Stimulated activated naive B cell treated with anti-CD40 and anti-IgM and Interleukin-4, amounts not matched to agents 10 μg/mL and 1 μg/mL and 100 μg/mL, for 72 hours (primary cell): ENCODE results near the gene UGT1A8.
A peak's percentile ranks its signal among the peaks of the same experiment; 100 is the strongest.
"Not testable (repeated sequence)": the region's sequence is repeated elsewhere in the genome, so short reads cannot be mapped to it uniquely, and the experiment has no call there.

ENCODE experiments used
- ATAC-seq, 2 donors: fragments of 150-1000 bp; cut with Tn5 transposase; replicated peaks; 2 replicates each; pipeline ENCODE4 v1.10.0; 2021; ENCODE audit warnings: moderate library complexity in 1 of 2
- DNase-seq: peaks from one replicate; pipeline ENCODE4 v3.0.0; 2021
- H3K27ac Mint-ChIP-seq: one replicate; pipeline ENCODE4 v1.8.0; 2022; ENCODE audit warnings: mild to moderate bottlenecking, mixed read lengths
- H3K27me3 Mint-ChIP-seq, 2 donors: one replicate each; pipeline ENCODE4 v1.8.0; 2022; ENCODE audit warnings: mixed read lengths in 2 of 2
- H3K36me3 Mint-ChIP-seq, 2 donors: one replicate each; pipeline ENCODE4 v1.8.0; 2022; ENCODE audit warnings: mixed read lengths in 2 of 2, mild to moderate bottlenecking in 1 of 2
- H3K4me1 Mint-ChIP-seq, 2 donors: one replicate each; pipeline ENCODE4 v1.8.0; 2022; ENCODE audit warnings: mixed read lengths in 2 of 2, mild to moderate bottlenecking in 1 of 2
- H3K4me3 Mint-ChIP-seq, 2 donors: one replicate each; pipeline ENCODE4 v1.8.0; 2022; ENCODE audit warnings: mild to moderate bottlenecking in 2 of 2, mixed read lengths in 2 of 2, moderate library complexity in 1 of 2
- H3K9me3 Mint-ChIP-seq, 2 donors: one replicate each; pipeline ENCODE4 v1.8.0; 2022; ENCODE audit warnings: mixed read lengths in 2 of 2, mild to moderate bottlenecking in 1 of 2

UGT1A8 gene

GRCh38 chr2:233705911-233706506 lies 88.6 kb downstream of the UGT1A8 start:
- peaks cover 14 to 20% of the 10 kb centered on the region in 2 donors for H3K27me3 Mint-ChIP-seq
- no peak for DNase-seq

GRCh38 chr2:233706720-233707119 lies 89.3 kb downstream of the UGT1A8 start:
- no peak for DNase-seq
- no peak overlapping the region for H3K27ac Mint-ChIP-seq
- no peak overlapping the region for H3K4me3 Mint-ChIP-seq
- H3K36me3 Mint-ChIP-seq = peaks cover 0 to 4% of the 10 kb centered on the region in 2 donors
- peaks cover 0 to 4% of the 10 kb centered on the region in 2 donors for H3K9me3 Mint-ChIP-seq
- H3K27me3 Mint-ChIP-seq = peaks cover 21% of the 10 kb centered on the region in 2 donors
- no peak for ATAC-seq
- H3K4me1 Mint-ChIP-seq = peaks cover 7 to 8% of the 10 kb centered on the region in 2 donors

More at GRCh38 chr2:233705911-233706506, 88.6 kb downstream of the UGT1A8 start:
- Mint-ChIP-seq H3K9me3 (peaks cover 0 to 4% of the 10 kb centered on the region in 2 donors), H3K27ac (no peak overlapping the region), H3K4me3 (no peak overlapping the region), H3K4me1 (peaks cover 0 to 1% of the 10 kb centered on the region in 2 donors), H3K36me3 (peaks cover 0 to 4% of the 10 kb centered on the region in 2 donors)
- ATAC-seq = no peak

- H3K27ac Mint-ChIP-seq = no peak overlapping the region
- ATAC-seq (no peak), DNase-seq (no peak)
- peaks cover 0 to 4% of the 10 kb centered on the region in 2 donors for H3K9me3 Mint-ChIP-seq
- H3K4me3 Mint-ChIP-seq = no peak overlapping the region
- peaks cover 0 to 4% of the 10 kb centered on the region in 2 donors for H3K36me3 Mint-ChIP-seq
- peaks cover 20 to 26% of the 10 kb centered on the region in 2 donors for H3K27me3 Mint-ChIP-seq
- peaks cover 7 to 9% of the 10 kb centered on the region in 2 donors for H3K4me1 Mint-ChIP-seq
These were observed 90.7 kb downstream of the UGT1A8 start for GRCh38 chr2:233707940-233708644.

GRCh38 chr2:233708942-233709341 lies 91.5 kb downstream of the UGT1A8 start:
- H3K27me3 Mint-ChIP-seq = peaks cover 20 to 27% of the 10 kb centered on the region in 2 donors
- ATAC-seq (no peak), DNase-seq (no peak)
- no peak overlapping the region for H3K27ac Mint-ChIP-seq
- H3K4me3 Mint-ChIP-seq = no peak overlapping the region
- H3K9me3 Mint-ChIP-seq = peaks cover 0 to 2% of the 10 kb centered on the region in 2 donors
- H3K4me1 Mint-ChIP-seq = peaks cover 7 to 9% of the 10 kb centered on the region in 2 donors
- H3K36me3 Mint-ChIP-seq = peaks cover 0 to 3% of the 10 kb centered on the region in 2 donors

- no peaks in the 10 kb centered on the region for H3K9me3 Mint-ChIP-seq
- no peak overlapping the region for H3K27ac Mint-ChIP-seq
- ATAC-seq (peak; percentile 87 to 90), DNase-seq (peak; percentile 48)
- peaks cover 7 to 9% of the 10 kb centered on the region in 2 donors for H3K4me1 Mint-ChIP-seq
- no peaks in the 10 kb centered on the region for H3K36me3 Mint-ChIP-seq
- H3K4me3 Mint-ChIP-seq = no peak overlapping the region
- H3K27me3 Mint-ChIP-seq = peaks cover 17 to 25% of the 10 kb centered on the region in 2 donors
These were observed 94.0 kb downstream of the UGT1A8 start for GRCh38 chr2:233711312-233712008.

- H3K4me3 Mint-ChIP-seq = no peak within 1 kb of the TSS
- ATAC-seq = no peak
- no peaks in the 10 kb centered on the region for H3K36me3 Mint-ChIP-seq
- H3K27me3 Mint-ChIP-seq = peaks cover 19 to 28% of the 10 kb centered on the region in 2 donors
- no peaks in the 10 kb centered on the region for H3K9me3 Mint-ChIP-seq
- H3K4me1 Mint-ChIP-seq = peaks cover 7 to 9% of the 10 kb centered on the region in 2 donors
- peak within 1 kb of the TSS; percentile 16 for H3K27ac Mint-ChIP-seq
- DNase-seq = no peak
These were observed 95.3 kb downstream of the UGT1A8 start, which contains the start of gene UGT1A5 for GRCh38 chr2:233712611-233713261. Gene UGT1A5, plus strand, starts transcription at chr2:233712907. Its CDS starts 85 bp downstream, at chr2:233712992.

- Mint-ChIP-seq H3K27me3 (peaks cover 18 to 30% of the 10 kb centered on the region in 2 donors), H3K36me3 (no peaks in the 10 kb centered on the region), H3K27ac (no peak overlapping the region), H3K4me1 (peaks cover 7 to 9% of the 10 kb centered on the region in 2 donors), H3K9me3 (no peaks in the 10 kb centered on the region), H3K4me3 (no peak overlapping the region)
- no peak for DNase-seq
- ATAC-seq = no peak
These were observed 95.8 kb downstream of the UGT1A8 start for GRCh38 chr2:233713262-233713615.

- no peak for DNase-seq
- no peak for ATAC-seq
- Mint-ChIP-seq H3K27ac (no peak overlapping the region), H3K36me3 (no peaks in the 10 kb centered on the region), H3K4me3 (no peak overlapping the region), H3K9me3 (no peaks in the 10 kb centered on the region), H3K27me3 (peaks cover 24 to 32% of the 10 kb centered on the region in 2 donors), H3K4me1 (peaks cover 7 to 9% of the 10 kb centered on the region in 2 donors)
These were observed 96.7 kb downstream of the UGT1A8 start for GRCh38 chr2:233714121-233714520.

- H3K27ac Mint-ChIP-seq = no peak within 1 kb of the TSS
- no peaks in the 10 kb centered on the region for H3K4me1 Mint-ChIP-seq
- no peaks in the 10 kb centered on the region for H3K36me3 Mint-ChIP-seq
- H3K9me3 Mint-ChIP-seq = no peaks in the 10 kb centered on the region
- H3K27me3 Mint-ChIP-seq = peaks cover 31 to 36% of the 10 kb centered on the region in 2 donors
- DNase-seq = no peak
- H3K4me3 Mint-ChIP-seq = no peak within 1 kb of the TSS
- ATAC-seq = no peak
These were observed 101.1 kb downstream of the UGT1A8 start, which contains the start of gene UGT1A4 for GRCh38 chr2:233718552-233718951. Gene UGT1A4, plus strand, starts transcription at chr2:233718736. Its CDS starts 85 bp downstream, at chr2:233718821.

- no peak for ATAC-seq
- H3K4me3 Mint-ChIP-seq = no peak within 1 kb of the TSS
- H3K36me3 Mint-ChIP-seq = no peaks in the 10 kb centered on the region
- no peak for DNase-seq
- no peak within 1 kb of the TSS for H3K27ac Mint-ChIP-seq
- no peaks in the 10 kb centered on the region for H3K9me3 Mint-ChIP-seq
- H3K4me1 Mint-ChIP-seq = peaks cover 0 to 5% of the 10 kb centered on the region in 2 donors
- H3K27me3 Mint-ChIP-seq = peaks cover 24 to 39% of the 10 kb centered on the region in 2 donors
These were observed 111.4 kb downstream of the UGT1A8 start, which contains the start of gene UGT1A3 for GRCh38 chr2:233728723-233729301. Gene UGT1A3, plus strand, starts transcription at chr2:233729042. Its CDS starts 85 bp downstream, at chr2:233729127.

- H3K36me3 Mint-ChIP-seq, H3K9me3 Mint-ChIP-seq, H3K27ac Mint-ChIP-seq, H3K4me1 Mint-ChIP-seq, DNase-seq, H3K4me3 Mint-ChIP-seq, ATAC-seq: not testable (repeated sequence)
- peaks cover 46 to 55% of the 10 kb centered on the region in 2 donors for H3K27me3 Mint-ChIP-seq
These were observed 119.6 kb downstream of the UGT1A8 start for GRCh38 chr2:233736868-233737653.

- H3K4me3 Mint-ChIP-seq = no peak overlapping the region
- H3K9me3 Mint-ChIP-seq = peaks cover 0 to 3% of the 10 kb centered on the region in 2 donors
- DNase-seq = no peak
- H3K27me3 Mint-ChIP-seq = peaks cover 42 to 44% of the 10 kb centered on the region in 2 donors
- no peaks in the 10 kb centered on the region for H3K4me1 Mint-ChIP-seq
- no peak overlapping the region for H3K27ac Mint-ChIP-seq
- no peaks in the 10 kb centered on the region for H3K36me3 Mint-ChIP-seq
- no peak for ATAC-seq
These were observed 123.4 kb downstream of the UGT1A8 start for GRCh38 chr2:233740870-233741269.
